Measurements from ENCODE around the gene LPP.

DNA sequence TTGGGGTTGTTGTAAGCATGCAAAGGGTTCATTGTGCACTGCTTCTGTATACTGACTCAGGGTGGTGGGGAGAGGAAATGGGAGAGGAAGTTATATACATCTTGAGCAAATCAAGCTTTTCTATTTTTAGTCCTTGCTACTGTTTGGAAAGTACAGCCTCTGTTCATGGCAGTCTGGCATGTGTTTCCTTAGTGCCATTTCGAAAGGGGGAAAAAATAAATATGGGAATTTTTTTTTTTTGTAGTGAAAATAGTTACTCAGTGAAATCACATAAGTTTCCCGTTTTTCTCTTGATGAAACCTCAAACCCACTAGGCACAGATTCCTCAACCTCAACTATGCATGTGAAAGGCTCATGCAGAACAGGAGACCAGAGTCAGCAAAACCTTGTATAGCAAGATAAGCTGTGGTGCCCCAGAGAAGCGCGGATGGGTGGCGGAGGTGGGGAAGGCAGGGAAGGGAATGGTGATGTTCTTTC lies 353.3 kb downstream of the LPP start:
- no peak for TF ChIP-seq POLR2AphosphoS5 (IDR thresholded peaks at IDR 0.05; ENCODE audit: low read depth, low read length)
- TF ChIP-seq, protein P1, sequence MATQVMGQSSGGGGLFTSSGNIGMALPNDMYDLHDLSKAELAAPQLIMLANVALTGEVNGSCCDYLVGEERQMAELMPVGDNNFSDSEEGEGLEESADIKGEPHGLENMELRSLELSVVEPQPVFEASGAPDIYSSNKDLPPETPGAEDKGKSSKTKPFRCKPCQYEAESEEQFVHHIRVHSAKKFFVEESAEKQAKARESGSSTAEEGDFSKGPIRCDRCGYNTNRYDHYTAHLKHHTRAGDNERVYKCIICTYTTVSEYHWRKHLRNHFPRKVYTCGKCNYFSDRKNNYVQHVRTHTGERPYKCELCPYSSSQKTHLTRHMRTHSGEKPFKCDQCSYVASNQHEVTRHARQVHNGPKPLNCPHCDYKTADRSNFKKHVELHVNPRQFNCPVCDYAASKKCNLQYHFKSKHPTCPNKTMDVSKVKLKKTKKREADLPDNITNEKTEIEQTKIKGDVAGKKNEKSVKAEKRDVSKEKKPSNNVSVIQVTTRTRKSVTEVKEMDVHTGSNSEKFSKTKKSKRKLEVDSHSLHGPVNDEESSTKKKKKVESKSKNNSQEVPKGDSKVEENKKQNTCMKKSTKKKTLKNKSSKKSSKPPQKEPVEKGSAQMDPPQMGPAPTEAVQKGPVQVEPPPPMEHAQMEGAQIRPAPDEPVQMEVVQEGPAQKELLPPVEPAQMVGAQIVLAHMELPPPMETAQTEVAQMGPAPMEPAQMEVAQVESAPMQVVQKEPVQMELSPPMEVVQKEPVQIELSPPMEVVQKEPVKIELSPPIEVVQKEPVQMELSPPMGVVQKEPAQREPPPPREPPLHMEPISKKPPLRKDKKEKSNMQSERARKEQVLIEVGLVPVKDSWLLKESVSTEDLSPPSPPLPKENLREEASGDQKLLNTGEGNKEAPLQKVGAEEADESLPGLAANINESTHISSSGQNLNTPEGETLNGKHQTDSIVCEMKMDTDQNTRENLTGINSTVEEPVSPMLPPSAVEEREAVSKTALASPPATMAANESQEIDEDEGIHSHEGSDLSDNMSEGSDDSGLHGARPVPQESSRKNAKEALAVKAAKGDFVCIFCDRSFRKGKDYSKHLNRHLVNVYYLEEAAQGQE (IDR thresholded peaks at IDR 0.05; ENCODE audit: insufficient read depth in 1 of 2, low read depth in 2 of 2, low read length in 2 of 2): no peak
- no peak for TF ChIP-seq TAF1 (IDR thresholded peaks at IDR 0.05; ENCODE audit: borderline replicate concordance, insufficient read depth, low read length)
- TF ChIP-seq SIN3A (IDR thresholded peaks at IDR 0.05; ENCODE audit: borderline replicate concordance, insufficient read depth, low read length): no peak
- TF ChIP-seq FOXP2 (optimal IDR thresholded peaks at IDR 0.05; ENCODE audit: borderline replicate concordance, extremely low read depth, extremely low read length, insufficient read depth): no peak
